HG03521 (cell line): Measurements from ENCODE around the gene POMT2.
"Not testable (repeated sequence)": the region's sequence is repeated elsewhere in the genome, so short reads cannot be mapped to it uniquely, and the experiment has no call there.

Experiments used
- ATAC-seq: cut with Tn5 transposase; IDR thresholded peaks from one replicate; pipeline ENCODE4 v1.9.1; 2021; ENCODE audit warnings: mild to moderate bottlenecking, moderate library complexity; ENCODE audit not compliant: unreplicated experiment

POMT2 gene

DNA sequence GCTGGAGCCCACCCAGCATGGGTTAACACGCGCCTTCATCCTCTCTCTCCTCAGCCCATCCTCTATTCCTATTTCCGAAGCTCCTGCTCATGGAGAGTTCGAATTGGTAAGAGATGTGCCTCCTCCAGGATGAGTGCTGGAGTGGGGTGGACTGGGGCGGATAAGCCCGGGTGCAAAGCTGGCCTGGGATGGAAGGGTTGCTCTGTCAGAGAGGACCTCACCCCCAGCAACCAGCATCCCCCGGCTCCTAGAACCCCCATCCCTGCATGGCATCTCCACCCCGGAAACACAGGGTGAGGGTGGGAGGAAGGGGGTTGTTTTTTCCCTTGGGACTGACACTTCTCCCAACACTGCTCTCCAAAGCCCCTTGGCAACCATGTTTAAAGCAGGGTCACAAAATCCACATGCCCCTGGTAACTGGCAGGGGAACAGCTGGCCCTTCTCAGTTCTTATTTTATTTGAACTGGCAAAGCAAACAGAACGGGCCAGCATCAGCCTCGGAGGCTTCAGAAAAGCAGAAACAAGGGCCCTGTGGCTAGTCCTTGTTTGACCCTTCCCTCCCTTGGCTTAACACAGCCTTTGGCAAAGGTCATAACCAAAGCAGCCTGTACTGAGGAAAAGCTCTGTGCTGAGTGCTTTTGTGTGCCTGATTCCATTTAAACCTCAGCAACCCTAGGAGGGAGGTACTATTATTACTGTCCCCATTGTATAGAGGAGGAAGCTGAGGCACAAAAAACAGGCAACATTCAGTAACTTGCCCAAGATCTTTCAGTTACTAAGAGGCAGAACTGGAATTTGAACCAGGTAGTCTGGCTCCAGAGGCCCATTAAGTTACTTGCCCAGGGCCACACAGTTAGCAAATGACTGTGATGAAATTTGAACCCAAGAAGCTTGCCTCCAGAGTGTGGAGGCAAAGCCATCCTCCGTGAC is 4.4 kb upstream of the POMT2 start:
- no peak for ATAC-seq

DNA sequence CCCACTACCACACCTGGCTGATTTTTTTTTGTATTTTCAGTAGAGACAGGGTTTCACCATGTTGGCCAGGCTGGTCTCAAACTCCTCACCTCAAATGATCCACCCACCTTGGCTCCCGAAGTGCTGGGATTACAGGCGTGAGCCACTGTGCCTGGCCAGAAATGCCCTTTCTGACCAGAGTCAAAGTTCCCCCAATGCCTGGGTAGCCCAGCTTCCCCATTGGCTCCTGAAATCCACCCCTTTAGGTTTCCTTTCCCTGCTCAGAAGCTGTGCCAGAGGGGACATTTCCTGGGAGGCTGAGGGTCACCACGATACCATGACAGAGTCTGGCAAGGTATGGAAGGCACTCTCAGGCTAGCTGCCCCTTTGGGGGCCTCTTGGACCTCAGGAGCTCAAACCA is 3.6 kb upstream of the POMT2 start:
- ATAC-seq, result no peak

DNA sequence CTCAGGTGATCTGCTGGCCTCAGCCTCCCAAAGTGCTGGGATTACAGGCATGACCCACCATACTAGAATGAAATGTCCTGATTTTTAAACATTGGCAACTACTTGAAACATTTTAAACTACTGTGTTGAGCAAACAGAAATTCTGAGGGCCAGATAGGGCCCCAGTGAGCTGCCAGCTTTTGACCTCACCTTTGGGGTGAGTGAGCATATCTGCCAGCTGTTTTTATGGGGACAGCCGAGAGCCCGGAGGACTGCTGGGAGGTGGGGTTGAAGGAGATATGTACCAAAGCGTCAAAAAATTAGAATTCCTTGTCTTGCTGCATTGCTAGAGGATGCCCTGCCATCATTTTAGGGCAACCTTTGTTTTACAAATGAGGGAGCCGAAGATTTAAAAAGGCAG is 2.9 kb upstream of the POMT2 start:
- ATAC-seq, result no peak

DNA sequence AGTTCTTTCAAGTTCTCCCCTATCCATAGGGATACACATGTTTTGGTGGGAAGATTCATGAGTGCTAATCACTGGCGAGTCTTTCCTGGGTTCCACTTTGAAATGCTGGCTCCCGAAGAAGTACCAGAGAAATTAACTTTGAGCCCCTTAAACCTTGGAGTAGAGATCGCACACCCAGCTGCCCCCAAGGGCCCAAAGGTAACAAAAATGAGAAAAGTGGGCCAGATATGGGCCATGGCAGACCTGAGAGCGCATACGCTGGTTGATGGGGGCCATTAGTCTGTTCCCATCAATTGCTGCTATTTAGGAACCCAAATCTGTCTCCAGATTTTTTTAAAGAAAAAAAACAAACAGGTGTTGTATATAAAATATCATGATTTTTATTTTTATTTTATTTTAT is 2.3 kb upstream of the POMT2 start:
- no peak for ATAC-seq

DNA sequence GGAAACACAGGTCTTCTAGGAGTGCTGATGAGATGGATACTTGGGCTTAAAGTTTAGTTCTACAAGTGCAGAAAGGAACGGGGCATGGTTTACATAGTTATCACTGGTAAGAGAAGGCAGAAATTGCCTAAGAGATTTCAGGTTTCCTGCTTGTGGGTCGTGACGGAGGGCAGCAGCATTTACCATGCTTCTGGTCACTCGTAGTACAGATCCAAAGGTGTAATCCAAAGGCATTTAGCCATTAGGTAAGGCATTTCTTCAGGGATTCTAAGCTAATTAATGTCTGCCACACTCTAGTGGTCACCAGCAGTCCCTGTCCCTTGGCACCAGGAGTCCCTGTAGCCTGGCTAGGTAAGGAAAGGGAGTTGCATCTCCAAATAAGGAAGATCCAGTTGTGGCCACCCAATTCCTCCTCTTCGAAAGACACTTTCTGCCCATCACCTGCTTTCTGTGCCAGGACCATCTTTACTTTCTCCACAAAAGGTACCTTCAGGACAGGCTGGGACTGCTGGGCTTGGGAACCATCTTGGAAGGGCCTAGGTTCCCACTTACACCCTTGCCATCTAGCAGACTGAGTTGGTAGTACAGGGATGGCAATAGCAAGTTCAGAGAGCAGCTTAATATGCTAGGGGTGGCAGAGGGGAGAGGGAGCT is 1.7 kb upstream of the POMT2 start:
- no peak for ATAC-seq

DNA sequence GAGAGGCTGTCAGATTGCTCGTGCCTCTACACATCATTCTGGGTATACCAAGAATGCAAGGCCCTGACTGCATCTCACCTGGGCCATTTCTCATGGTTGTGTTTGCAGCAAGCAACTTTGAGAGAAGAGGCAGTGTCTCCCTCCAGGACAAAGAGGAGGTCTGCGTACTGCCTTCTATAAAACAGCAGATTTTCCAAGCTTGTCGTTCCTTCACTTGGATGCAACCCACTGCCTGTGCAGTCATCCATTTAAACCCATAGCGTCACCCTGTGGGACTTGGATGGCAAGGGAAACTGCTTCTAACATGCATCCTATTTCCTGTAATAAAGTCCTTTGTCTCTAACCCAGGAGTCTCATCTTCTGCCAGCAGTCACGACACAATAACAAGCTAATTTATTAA is 1.3 kb downstream of the POMT2 start:
- no peak for ATAC-seq

DNA sequence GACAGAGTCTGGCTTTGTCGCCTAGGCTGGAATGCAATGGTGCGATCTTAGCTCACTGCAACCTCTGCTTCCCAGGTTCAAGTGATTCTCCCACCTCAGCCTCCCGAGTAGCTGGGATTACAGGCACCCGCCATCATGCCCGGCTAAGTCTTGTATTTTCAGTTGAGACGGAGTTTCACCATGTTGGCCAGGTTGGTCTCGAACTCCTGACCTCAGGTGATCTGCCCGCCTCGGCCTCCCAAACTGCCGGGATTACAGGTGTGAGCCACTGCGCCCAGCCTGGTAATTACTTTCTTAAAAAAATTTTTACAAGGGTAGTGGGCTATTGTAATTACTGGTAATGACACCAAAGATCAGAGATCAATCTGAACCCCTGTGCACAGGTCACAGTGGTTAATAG is 1.9 kb downstream of the POMT2 start:
- not testable (repeated sequence) for ATAC-seq

DNA sequence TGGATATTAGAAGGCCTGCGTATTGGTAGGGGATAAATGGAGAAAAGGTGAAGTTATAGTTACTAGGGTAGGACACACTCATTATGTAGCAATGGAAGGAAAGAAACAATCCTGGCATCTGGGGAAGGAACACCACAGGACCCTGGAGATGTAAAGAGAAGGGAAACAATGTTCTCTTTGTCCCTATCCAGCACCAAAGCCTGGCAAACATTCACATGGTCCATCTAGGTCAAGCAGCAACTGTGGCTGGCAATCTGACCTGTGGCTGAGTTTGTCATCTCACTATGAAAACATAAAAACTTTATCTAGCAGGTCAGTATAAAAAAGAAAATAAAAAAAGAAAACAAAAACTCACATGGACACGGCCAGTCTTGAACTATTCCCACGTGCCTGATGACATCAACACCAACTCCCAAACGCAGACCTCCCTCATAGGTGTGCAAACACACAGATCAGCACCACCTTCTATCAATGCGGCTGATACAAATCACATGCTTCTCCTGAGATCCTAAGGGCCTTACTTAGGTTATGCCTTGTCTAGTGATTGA is 2.6 kb downstream of the POMT2 start:
- ATAC-seq, result no peak

DNA sequence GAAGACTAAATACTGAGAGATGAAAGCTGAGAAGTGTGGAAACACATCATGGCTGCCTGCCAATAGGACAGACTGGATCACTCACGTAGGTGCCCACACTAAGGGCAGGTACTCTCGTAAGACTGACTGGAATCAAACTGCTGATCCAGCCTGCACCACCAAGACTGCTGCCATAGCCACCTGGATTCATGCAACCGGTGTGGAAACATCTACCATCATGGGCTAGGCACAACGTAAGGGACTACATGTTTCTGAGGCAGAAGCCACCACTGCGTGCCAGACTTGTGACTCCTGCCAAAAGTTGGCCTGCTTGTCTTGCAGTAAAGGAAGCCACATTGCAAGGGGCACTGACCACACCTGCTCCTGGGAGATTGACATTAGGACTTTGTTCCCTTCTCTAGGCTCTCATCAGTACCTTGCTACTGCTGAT is 3.8 kb downstream of the POMT2 start:
- no peak for ATAC-seq

DNA sequence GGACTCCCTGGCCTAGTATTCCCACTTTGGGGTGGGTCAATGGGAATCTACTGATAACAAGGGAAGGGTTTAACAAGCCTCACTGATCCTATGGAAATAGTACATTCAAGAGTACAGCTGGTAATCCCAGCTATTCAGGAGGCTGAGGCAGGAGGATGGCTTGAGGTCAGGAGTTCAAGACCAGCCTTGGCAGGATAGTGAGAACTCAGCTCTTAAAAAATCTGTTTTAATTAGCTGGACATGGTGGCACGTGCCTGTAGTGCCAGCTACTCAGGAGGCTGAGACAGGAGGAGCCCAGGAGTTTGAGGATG is 4.5 kb downstream of the POMT2 start:
- ATAC-seq, result no peak

DNA sequence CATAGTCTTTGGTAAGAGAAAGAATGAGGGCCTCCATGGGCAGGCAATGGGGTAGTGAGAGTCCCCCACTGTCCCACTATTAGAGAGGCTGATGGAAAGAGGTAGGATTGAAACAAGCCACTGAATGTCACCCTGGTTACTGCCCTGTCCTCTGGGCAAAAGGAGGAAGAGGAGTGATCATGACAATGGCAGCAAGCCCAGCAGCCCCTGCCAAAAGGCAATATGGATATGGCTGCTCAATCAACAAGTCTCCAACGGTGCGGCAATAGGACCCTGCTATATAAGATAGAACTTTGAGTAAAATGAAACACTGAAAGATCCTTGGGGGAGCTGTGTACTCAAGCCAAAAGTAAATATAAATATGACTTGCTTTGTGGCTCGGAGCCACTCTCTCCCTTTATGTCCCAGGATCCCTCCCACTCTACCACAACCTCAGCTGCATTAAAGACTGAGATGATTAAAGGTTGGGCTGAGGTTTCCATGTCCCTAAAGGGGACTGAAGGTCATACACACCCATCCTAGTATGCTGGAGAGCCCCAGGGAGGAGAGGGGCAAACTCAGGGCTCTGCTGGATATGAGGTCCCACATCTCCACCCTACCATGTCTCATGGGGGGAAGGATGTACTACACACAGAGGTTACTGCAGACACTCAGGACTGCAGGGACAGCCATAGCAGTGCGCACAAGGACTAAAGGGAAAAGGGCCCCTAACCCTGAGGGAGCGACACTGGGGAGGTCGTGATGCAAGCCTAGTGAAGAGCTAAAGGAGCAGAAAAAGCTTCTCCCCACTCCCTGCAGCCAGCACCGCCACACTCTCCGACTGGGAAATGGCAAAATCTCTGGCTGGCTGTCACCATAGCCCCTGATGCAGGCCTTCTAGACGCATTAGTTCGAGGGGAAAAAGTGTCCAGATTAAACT is 5.9 kb downstream of the POMT2 start:
- no peak for ATAC-seq

DNA sequence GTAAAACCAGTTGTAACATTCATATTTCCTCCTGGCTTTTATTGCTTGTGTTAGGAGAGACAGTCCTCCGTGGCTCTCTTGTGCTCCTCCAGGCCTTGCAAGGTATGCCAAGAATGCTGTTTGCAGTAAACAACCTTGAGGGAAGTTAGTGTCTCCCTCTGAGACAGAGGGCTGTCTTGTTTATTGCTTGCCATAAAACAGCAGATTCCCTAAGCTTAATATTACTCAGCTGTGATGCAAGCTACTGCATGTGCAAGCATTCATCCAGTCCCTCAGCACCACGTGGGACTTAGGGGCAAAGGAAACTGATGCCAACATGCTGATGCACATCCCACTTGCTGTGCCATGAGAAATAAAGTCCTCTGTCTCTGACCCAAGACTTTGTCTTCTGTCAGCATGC is 6.6 kb downstream of the POMT2 start:
- ATAC-seq, result no peak

DNA sequence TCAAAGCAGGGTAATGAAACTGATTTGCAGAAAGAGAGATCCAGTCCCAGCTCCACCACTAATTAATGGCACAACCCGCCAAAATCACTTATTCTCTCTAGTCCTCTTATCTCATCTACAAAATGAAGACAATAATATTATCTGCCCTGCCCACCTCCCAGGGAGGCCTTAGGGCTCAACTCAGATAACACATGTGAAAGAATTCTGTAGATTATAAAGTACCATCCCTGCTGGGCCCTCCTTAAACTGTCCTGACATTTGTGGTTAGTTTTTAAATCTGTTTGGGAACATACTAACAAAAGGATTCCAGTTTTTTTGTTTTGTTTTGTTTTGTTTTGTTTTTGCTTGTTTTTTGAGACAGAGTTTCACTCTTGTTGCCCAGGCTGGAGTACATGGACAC is 7.3 kb downstream of the POMT2 start:
- ATAC-seq, result no peak

DNA sequence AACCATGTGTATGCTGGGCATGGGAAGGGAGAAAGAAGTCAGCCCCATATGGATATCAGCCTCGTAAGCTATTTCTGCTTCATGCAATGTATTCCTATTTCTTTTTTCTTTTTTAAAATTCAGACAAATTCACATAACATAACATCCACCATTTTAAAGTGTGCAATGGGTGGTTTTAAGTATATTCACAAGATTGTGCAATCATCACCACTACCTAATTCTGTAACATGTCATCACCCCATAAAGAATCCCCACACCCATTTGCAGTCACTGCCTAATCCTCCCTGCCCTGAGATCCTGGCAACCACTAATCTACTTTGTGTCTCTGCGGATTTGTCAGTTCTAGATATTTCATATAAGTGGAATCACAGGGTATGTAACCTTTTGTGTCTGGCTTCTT is 9.5 kb downstream of the POMT2 start:
- no peak for ATAC-seq

DNA sequence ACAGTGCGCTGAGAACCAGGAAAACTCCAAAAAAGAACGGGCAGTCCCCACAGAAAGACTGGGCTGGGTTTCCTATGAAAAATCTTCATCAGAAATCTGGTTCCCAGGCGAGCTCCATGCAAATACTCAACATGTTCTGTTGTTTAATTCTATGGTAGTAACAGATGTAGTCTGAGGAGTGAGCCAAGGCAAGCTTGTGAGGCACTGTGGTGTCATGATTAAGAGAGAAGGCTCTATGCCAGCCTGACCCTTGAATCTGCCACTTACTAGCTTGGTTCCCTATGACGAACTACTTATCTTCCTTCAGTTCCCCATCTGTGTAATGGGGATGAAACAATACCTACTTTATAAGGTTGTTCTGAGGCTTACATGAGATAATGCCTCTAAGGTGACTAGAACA is 10.7 kb downstream of the POMT2 start:
- ATAC-seq, result no peak

DNA sequence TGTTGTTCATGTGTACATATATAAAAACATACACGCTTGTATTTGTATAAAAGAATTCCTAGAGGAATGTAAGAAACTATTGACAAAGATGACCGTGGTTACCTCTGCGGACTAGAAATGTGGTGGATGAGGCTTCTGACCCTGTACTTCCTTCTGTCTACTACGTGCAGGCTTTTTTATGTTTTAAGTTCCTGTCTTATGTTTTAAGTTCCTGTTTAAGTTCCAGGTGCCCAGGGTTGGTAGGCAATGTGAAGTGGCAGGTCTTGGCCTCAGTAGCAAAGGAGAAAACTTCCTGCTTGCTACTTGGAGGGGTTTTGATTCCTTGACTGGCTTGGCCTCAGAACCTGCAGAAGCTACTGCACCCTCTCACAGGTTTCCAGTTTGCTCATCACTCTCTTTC is 11.6 kb downstream of the POMT2 start:
- ATAC-seq, result no peak

DNA sequence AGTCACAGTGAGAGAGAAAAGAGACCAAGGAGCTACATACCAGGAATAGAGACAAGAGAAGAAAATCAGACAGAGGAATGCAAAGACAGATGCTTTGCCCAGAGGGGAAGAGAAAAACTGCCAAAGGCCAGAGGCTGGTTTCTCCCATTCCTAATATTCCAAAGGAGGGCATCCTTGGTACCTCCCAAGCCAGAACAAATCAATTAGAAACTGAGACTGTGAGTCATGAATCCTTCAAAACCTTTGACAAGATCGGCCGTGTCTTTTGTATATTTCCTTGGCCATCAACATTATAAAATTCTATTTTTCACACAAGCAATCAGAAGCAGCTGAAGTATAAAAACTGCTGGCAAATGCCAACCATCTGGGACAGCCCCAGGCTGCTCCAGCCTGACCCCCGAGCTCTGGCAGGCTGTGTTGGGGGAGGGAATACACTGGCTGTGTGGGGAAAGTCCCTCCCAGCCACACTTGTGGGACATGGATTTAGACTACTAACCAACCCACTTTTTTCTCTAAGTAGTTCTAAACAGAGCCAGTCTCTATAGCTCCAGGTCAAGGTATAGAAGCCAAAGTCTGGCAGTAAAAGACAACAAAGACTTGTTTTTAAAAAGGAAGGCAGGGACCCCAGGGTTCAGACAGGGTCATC is 13.7 kb downstream of the POMT2 start:
- no peak for ATAC-seq

DNA sequence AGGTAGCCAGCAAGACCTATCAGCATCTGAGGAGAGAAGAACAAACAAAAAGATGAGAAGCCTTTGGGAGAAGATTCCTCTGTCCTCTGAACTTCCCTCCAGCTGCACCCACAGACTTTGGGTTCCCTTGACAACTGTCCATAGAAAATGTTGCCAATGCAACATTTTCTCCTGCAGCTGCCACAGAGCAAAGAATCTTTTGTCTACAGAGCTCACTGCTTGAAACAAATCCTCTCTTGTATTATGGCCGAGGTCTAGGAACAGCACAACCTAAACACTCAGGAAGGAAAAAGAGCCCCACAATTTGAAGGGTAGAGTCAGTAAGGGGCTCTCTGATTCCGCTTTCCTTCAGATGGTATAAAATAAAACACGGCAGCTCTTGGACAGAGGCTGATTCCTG is 14.3 kb downstream of the POMT2 start:
- no peak for ATAC-seq

DNA sequence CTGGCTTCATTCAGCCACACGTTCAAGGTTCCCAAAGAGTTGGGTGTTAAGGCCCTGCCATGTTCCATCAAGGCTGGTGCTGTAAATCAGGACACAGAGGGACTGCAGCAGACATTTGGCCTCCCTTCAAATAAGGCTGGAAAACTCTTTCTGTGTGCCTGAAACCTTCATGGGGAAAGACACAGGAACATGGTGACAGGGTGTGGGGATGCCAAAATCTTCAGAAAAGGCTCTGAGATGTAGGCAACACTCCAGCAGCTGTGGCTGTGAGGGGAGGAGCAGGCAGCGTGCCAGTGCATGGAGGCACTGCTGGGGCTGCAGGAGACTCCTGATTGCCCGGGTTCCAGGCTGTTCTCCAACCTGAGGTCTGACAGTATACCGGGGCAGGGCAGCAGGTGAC is 15.0 kb downstream of the POMT2 start:
- ATAC-seq, result no peak

DNA sequence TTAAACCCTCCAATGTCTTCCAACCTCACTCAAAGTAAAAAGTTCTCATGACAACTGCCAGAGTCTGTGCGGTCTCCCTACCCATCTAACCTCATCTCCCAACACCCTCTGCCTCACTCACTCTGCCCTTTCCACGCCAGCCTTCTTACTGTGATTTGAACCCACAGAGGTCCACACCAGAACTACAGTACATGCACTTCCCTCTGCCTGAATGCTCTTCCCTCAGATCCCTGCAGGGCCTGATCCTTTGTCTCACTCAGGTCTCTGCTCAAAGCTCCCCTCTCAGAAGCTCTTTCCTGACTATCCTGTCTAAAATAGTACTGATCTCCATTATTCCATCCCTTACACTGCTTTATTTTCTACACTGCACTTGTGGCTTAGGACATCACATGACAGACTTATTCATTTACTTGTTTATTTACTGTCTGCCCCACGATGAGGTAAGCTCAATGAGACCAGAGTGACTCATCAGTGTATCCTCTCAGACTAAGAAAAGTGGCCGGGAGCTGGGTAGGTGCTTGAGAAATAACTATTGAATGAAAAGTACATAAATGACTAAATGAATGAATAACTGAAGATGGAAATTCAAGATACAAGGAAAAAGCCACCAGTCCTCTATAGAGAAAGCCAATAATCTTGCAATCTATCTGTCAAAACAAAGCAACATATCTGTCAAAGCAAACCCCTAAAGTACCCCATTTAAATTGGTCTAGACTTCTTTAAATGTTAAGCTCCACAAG is 17.1 kb downstream of the POMT2 start:
- no peak for ATAC-seq
